ENCODE data around the gene DPH6.

Gene DPH6

DNA sequence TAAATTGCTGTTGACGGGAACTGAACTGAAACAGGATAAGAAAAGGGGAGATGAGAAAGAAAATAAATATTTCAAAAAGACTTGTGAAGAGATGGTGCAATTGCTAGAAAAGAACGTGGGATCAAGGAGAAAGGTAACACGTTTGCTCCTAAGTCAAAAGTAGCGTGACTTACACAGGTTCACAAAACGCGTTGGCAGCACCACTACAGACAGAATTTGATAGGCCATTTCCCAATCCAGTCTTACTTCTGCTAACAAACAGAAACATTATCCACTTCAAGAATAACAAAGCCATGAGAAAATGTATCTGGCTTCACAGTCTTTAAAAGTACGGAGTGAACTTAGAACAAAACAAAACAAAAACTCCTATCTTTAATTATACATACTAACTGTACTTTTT lies 75.5 kb downstream of the DPH6 start:
- DNase-seq (ENCODE audit: extremely low read depth, low read depth), result no peak
- TF ChIP-seq, protein P1, sequence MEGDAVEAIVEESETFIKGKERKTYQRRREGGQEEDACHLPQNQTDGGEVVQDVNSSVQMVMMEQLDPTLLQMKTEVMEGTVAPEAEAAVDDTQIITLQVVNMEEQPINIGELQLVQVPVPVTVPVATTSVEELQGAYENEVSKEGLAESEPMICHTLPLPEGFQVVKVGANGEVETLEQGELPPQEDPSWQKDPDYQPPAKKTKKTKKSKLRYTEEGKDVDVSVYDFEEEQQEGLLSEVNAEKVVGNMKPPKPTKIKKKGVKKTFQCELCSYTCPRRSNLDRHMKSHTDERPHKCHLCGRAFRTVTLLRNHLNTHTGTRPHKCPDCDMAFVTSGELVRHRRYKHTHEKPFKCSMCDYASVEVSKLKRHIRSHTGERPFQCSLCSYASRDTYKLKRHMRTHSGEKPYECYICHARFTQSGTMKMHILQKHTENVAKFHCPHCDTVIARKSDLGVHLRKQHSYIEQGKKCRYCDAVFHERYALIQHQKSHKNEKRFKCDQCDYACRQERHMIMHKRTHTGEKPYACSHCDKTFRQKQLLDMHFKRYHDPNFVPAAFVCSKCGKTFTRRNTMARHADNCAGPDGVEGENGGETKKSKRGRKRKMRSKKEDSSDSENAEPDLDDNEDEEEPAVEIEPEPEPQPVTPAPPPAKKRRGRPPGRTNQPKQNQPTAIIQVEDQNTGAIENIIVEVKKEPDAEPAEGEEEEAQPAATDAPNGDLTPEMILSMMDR (IDR thresholded peaks at IDR 0.05; ENCODE audit: low read depth, low read length, missing control alignments), result no peak
- no peak overlapping the region for H3K4me3 ChIP-seq (replicated peaks; ENCODE audit: low read depth, low read length)

DNA sequence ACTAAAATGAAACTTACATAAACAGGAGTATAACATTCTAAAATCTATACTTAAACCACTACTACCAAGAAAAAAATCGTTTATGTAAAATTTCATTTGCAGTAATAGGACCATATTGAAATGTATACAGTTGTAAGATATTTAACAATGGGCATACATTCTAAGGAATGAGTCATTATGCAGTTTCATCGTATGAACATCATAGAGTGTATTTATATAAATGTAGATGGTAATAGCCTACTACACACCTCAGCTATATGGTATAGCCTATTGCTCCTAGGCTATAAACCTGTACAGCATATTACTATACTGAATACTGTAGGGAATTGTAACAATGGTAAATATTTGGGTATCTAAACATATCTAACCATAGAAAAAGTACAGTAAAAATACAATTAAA lies 79.5 kb downstream of the DPH6 start:
- H3K4me3 ChIP-seq (replicated peaks; ENCODE audit: low read depth, low read length), result no peak overlapping the region
- DNase-seq (ENCODE audit: extremely low read depth, low read depth), result no peak
- TF ChIP-seq, protein P1 (IDR thresholded peaks at IDR 0.05; ENCODE audit: low read depth, low read length, missing control alignments), result no peak

DNA sequence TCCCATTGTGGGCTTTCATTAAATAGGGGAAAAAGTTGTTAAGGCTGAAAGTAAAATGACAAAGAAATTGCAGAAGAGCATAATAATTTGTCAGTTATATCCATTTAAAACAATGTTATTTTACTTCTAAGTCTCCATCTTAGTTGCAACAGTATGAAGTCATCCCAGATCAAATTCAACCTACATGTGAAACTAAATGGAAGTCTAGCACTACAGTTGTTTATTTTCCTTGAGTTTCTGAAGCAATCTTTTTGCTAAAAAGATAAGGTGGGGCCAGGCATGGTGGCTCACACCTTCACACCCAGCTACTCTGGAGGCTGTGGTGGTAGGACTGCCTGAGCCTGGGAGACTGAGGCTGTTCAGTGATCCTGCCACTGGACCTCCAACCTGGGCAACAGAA lies 80.2 kb downstream of the DPH6 start:
- DNase-seq (ENCODE audit: extremely low read depth, low read depth), result no peak
- TF ChIP-seq, protein P1 (IDR thresholded peaks at IDR 0.05; ENCODE audit: low read depth, low read length, missing control alignments), result no peak
- H3K4me3 ChIP-seq (replicated peaks; ENCODE audit: low read depth, low read length), result no peak overlapping the region

DNA sequence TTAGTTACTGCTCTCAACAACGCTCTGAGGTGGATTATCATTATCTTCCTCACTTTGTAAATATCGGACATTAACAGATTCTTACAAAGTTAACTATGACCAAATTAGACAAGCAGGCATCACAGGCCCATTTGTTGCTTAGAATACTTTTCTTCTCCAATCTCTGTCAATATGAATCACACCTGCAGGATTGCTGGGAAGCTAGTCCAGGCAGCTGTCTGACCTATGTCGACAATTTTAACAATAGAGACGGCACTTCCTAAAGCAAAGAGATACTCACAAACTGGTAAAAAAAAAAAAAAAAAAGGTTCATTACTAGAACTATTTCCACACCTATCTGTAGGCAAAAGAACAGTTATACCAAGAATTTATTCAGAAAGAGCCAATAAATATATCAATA lies 85.3 kb downstream of the DPH6 start:
- TF ChIP-seq, protein P1 (IDR thresholded peaks at IDR 0.05; ENCODE audit: low read depth, low read length, missing control alignments), result no peak
- no peak overlapping the region for H3K4me3 ChIP-seq (replicated peaks; ENCODE audit: low read depth, low read length)
- DNase-seq (ENCODE audit: extremely low read depth, low read depth), result no peak

DNA sequence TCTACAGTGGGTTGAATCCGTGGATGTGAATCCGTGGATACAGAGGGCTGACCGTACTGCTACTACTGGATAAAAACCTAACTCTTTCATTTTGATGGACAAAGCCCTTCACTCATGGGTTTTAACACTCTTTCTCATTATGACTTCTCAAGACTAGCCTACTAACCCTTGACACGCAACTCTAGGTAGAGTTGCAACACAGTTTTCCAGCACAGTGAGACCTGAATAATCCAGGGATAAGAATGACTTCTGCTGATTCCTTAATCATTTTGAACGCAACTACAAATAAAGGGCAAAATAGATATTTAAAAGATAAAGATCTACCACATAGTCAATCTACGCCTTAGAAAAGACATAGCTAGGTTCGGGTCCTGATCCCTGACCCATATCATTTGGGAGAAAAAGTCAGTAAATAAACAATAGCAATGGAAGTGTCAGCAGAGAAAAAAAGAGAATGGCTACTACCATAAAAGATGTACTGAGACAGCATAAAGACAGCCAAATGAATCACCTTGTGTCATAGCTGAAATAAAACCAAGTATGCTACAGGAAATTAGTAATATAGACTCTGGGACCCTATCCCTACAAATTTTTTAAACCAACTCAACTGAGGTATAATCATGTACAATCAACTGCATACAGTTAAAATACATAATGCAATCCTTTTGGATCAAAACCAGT lies 87.6 kb downstream of the DPH6 start:
- TF ChIP-seq, protein P1 (IDR thresholded peaks at IDR 0.05; ENCODE audit: low read depth, low read length, missing control alignments), result no peak
- H3K4me3 ChIP-seq (replicated peaks; ENCODE audit: low read depth, low read length), result no peak overlapping the region
- no peak for DNase-seq (ENCODE audit: extremely low read depth, low read depth)

DNA sequence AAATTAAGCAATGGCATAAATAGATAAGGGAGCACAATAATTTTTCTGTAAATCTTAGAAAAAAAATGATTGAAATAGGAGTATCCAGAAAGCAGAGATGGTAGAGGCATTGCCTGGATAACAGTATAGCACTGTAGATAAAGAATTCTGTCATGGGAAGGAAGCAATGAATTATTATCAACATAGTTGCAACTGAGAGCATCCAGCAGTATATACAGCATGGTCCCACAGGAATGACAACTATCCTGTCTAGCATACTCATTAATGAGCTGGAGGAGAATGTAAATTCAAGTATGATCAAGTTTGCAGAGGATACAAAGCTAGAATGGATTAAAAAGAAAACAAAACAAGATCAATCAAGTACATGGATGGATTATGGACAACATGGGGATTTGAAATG lies 90.8 kb downstream of the DPH6 start:
- H3K4me3 ChIP-seq (replicated peaks; ENCODE audit: low read depth, low read length), result no peak overlapping the region
- no peak for DNase-seq (ENCODE audit: extremely low read depth, low read depth)
- TF ChIP-seq, protein P1 (IDR thresholded peaks at IDR 0.05; ENCODE audit: low read depth, low read length, missing control alignments), result no peak

DNA sequence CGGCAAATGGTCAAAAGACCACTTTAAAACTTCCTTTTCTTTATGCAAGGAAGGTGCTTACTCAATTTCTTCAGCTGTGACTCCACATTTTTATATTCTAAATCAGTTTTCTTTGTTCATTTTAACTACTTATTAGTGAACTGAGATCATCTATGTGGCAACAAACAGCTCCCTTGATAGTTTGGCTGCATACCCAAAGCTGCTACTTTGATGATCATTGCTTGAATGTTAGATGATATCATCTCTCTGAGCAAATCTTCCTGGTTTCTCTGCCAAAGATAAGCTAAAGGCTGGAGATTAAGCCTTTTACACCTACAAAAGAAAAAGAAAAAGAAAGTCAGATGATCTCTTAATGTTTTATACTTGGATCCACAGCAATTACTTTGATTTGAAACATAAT lies 95.5 kb downstream of the DPH6 start:
- TF ChIP-seq, protein P1 (IDR thresholded peaks at IDR 0.05; ENCODE audit: low read depth, low read length, missing control alignments), result no peak
- DNase-seq (ENCODE audit: extremely low read depth, low read depth), result no peak
- H3K4me3 ChIP-seq (replicated peaks; ENCODE audit: low read depth, low read length), result no peak overlapping the region
